Spleen (tissue), 11 donors: ENCODE measurements around the gene OLR1. TPM values are rescaled to one million over a fixed set of nuclear protein-coding genes. Genes with fewer than 3 reads are reported as not detected.

Experiments
- DNase-seq: peaks from one replicate; pipeline ENCODE4 v3.0.0-alpha.2; 2020
- H3K27ac ChIP-seq, 8 donors: fragments of 200-600 bp; sonication (generic) in 7 of 8; 1 replicate in 4 of 8; 2 replicates in 4 of 8; pipeline versions ENCODE4 v1.5.0 to v1.8.0; 2016 to 2021; ENCODE audit warnings: inconsistent platforms in 4 of 8, mild to moderate bottlenecking in 4 of 8, moderate library complexity in 1 of 8
- H3K27me3 ChIP-seq, 7 donors: fragments of 200-600 bp; sonication (generic) in 6 of 7; replicated peaks in 1 of 7; 1 replicate in 4 of 7; 2 replicates in 3 of 7; pipeline versions ENCODE4 v1.5.0 to v1.8.0; 2016 to 2021; ENCODE audit warnings: inconsistent platforms in 3 of 7, mild to moderate bottlenecking in 1 of 7
- H3K36me3 ChIP-seq, 6 donors: fragments of 200-600 bp; sonication (generic) in 5 of 6; 1 replicate in 4 of 6; 2 replicates in 2 of 6; pipeline versions ENCODE4 v1.5.0 to v1.8.0; 2016 to 2021; ENCODE audit warnings: inconsistent platforms in 2 of 6
- H3K4me1 ChIP-seq, 6 donors: fragments of 200-600 bp; sonication (generic) in 5 of 6; 1 replicate in 3 of 6; 2 replicates in 3 of 6; pipeline versions ENCODE4 v1.5.0 to v1.8.0; 2016 to 2021; ENCODE audit warnings: inconsistent platforms in 3 of 6
- H3K4me3 ChIP-seq, 8 donors: fragments of 200-600 bp; sonication (generic) in 7 of 8; 1 replicate in 4 of 8; 2 replicates in 4 of 8; pipeline versions ENCODE4 v1.5.0 to v1.8.0; 2016 to 2021; ENCODE audit warnings: inconsistent platforms in 4 of 8, mild to moderate bottlenecking in 4 of 8, moderate library complexity in 2 of 8
- H3K9me3 ChIP-seq, 8 donors: fragments of 200-600 bp; sonication (generic) in 7 of 8; 1 replicate in 4 of 8; 2 replicates in 4 of 8; pipeline versions ENCODE4 v1.5.0 to v1.8.0; 2016 to 2021; ENCODE audit warnings: inconsistent platforms in 4 of 8
- POLR2A ChIP-seq, 3 donors: fragments of 450-650 bp; IDR thresholded peaks; one replicate each; pipeline ENCODE4 v1.5.1; 2017; ENCODE audit warnings: antibody characterized with exemption in 3 of 3, mild to moderate bottlenecking in 1 of 3
- POLR2AphosphoS5 ChIP-seq, 3 donors: sonication (generic); formaldehyde crosslinking; IDR thresholded peaks; one replicate each; pipeline ENCODE4 v1.5.1; 2017; ENCODE audit warnings: antibody characterized with exemption in 3 of 3
- WGBS, 5 donors: extraction: QIAGEN DNeasy Blood & Tissue Kit in 3 of 5; methylation state at CpG; one replicate each; pipeline versions ENCODE4 v1.1.5 to v1.1.7; 2013 to 2018; 5-methylcytosine and 5-hydroxymethylcytosine counted together
- intact Hi-C: fragments of 100-400 bp; cut with DNase I; formaldehyde crosslinking; loops from one replicate; pipeline ENCODE4 v1.15.0; 2023; ENCODE audit warnings: low total_unique reads
- polyA plus RNA-seq, 3 donors: library from polyadenylated mRNA; stranded (reverse); fragments of 200-250 nt; gene quantifications; one replicate each; pipeline ENCODE4 v1.2.1, GENCODE V29; 2013
- total RNA-seq, 7 donors: library from RNA; depleted of rRNA in 3 of 7; stranded (reverse); fragments of >200 nt in 3 of 7; fragmentation: NEBNext Ultra II Directional in 4 of 7; extraction: Animal tissue kit (Norgen Biotek cat#: 25700) in 4 of 7; gene quantifications; one replicate each; pipeline versions ENCODE4 v1.1.0 to v1.2.1, GENCODE V29; 2016 to 2021
- TF ChIP-seq, protein P1 (sequence below), 11 experiments: fragments of 200-600 bp in 7 of 11; fragments of 450-650 bp in 4 of 11; sonication (generic) in 4 of 11; IDR thresholded peaks in 8 of 11; conservative IDR thresholded peaks in 3 of 11; 1 replicate in 7 of 11; 2 replicates in 4 of 11; pipeline versions ENCODE4 v1.4.0 to v1.8.0; 2016 to 2021; ENCODE audit warnings: antibody characterized with exemption in 11 of 11, inconsistent platforms in 4 of 11, mild to moderate bottlenecking in 1 of 11
- donor health status: healthy with polysubstance abuse.
- donor health status: DM: no; HTN: no; CAD: no; lungs with moderate emphysema.
- donor health status: DM: no; HTN: no; CAD: no.
- donor health status: Bipolar disorder and iron deficiency.
- donor health status: healthy.
- donor health status: DM: no; HTN: no; CAD: no.
- donor health status: DM: yes; HTN: yes; CAD: no.

Gene OLR1
- total and polyA plus RNA-seq, 10 donors: 0.09 to 10.5 (median 1.2) TPM; not detected in 3

DNA sequence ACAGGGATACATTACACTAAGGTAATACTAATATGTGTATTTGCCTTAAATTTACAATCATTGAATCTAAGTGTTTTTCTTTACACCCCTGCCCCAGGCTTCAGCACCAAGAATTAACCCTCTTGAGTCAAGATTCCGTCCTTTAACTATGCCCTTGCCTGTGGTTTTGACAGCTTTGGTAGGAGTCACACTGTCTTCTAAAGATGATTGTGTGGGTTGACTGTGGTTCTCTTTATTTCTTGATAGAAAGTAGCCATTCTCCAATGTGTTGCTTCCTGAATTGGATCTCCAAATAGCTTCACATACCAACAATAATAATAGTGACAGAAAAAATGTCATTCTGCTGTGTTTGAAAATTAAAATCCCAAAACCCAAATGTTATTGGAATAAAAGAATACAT lies 45.5 kb downstream of the OLR1 start:
- no peak for DNase-seq
- Histone ChIP-seq H3K9me3 (no peaks in the 10 kb centered on the region), H3K27ac (no peak overlapping the region), H3K27me3 (peaks cover 0 to 36% (median 0%) of the 10 kb centered on the region in 7 donors), H3K4me1 (peaks cover 0 to 49% (median 16%) of the 10 kb centered on the region in 6 donors), H3K36me3 (peaks cover 0 to 48% (median 0%) of the 10 kb centered on the region in 6 donors), H3K4me3 (no peak overlapping the region)
- no peak for TF ChIP-seq POLR2AphosphoS5 (IDR thresholded peaks at IDR 0.05)
- TF ChIP-seq POLR2A (IDR thresholded peaks at IDR 0.05): no peak
- TF ChIP-seq, protein P1, sequence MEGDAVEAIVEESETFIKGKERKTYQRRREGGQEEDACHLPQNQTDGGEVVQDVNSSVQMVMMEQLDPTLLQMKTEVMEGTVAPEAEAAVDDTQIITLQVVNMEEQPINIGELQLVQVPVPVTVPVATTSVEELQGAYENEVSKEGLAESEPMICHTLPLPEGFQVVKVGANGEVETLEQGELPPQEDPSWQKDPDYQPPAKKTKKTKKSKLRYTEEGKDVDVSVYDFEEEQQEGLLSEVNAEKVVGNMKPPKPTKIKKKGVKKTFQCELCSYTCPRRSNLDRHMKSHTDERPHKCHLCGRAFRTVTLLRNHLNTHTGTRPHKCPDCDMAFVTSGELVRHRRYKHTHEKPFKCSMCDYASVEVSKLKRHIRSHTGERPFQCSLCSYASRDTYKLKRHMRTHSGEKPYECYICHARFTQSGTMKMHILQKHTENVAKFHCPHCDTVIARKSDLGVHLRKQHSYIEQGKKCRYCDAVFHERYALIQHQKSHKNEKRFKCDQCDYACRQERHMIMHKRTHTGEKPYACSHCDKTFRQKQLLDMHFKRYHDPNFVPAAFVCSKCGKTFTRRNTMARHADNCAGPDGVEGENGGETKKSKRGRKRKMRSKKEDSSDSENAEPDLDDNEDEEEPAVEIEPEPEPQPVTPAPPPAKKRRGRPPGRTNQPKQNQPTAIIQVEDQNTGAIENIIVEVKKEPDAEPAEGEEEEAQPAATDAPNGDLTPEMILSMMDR (IDR thresholded peaks at IDR 0.05 in 8 of 11, conservative IDR thresholded peaks at IDR 0.05 in 3 of 11): no peak
- intact Hi-C loops: no loop called here
- 44 to 77% (median 61%) methylated on average over 1 of the region's 1 CpG for WGBS, 5 donors

DNA sequence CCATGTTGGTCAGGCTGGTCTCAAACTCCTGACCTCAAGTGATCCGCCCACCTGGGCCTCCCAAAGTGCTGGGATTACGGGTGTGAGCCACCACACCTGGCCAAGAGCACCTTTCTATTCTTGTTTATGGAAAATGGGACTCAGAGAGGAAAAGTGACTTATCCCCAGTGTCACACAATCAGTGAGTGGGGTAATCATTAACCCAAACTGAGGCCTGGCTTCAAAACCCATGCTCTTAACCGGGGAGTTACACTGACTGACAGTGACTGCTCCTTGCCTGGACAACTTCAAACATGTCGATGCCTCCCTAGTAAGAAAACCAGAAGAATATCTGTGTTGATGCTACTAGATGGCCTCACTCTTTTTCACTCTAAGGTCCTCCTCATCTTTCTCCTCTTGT lies 49.2 kb downstream of the OLR1 start:
- Histone ChIP-seq H3K36me3 (peaks cover 0 to 58% (median 0%) of the 10 kb centered on the region in 6 donors), H3K9me3 (no peaks in the 10 kb centered on the region), H3K27ac (peak overlapping the region in 2 of 8 donors; percentile 73 to 82), H3K27me3 (peaks cover 0 to 9% (median 0%) of the 10 kb centered on the region in 7 donors), H3K4me1 (peaks cover 0 to 35% (median 0%) of the 10 kb centered on the region in 6 donors), H3K4me3 (no peak overlapping the region)
- no peak for DNase-seq
- WGBS, 5 donors: 81 to 93% (median 90%) methylated on average over 4 of the region's 4 CpGs
- TF ChIP-seq, protein P1 (IDR thresholded peaks at IDR 0.05 in 8 of 11, conservative IDR thresholded peaks at IDR 0.05 in 3 of 11): no peak
- no peak for TF ChIP-seq POLR2A (IDR thresholded peaks at IDR 0.05)
- no peak for TF ChIP-seq POLR2AphosphoS5 (IDR thresholded peaks at IDR 0.05)
- intact Hi-C loops: no loop called here

DNA sequence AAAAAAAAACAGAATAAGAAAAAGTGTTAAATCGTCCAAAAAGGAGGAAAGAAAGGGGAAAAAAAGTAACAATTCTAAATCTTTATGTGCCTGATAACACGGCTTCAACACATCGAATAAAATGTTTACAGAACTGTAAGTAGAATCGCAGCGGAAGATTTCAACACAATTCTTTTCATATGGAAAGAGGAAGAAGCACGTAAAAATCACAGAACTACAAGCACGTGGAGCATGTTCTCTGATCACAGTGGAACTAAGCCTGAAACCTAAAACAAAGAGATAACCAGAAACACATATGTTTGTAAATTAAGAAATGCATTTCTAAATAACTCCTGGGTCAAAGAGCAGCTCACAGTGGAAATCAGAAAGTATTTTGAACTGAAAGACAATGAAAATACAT lies 50.7 kb downstream of the OLR1 start:
- TF ChIP-seq, protein P1 (IDR thresholded peaks at IDR 0.05 in 8 of 11, conservative IDR thresholded peaks at IDR 0.05 in 3 of 11): no peak
- no peak for TF ChIP-seq POLR2AphosphoS5 (IDR thresholded peaks at IDR 0.05)
- TF ChIP-seq POLR2A (IDR thresholded peaks at IDR 0.05): no peak
- Histone ChIP-seq H3K4me1 (peaks cover 0 to 22% (median 0%) of the 10 kb centered on the region in 6 donors), H3K36me3 (peaks cover 0 to 55% (median 0%) of the 10 kb centered on the region in 6 donors), H3K27ac (peak overlapping the region in 5 of 8 donors; percentile 20 to 82 (median 56)), H3K4me3 (peak overlapping the region in 1 of 8 donors; percentile 36), H3K27me3 (no peaks in the 10 kb centered on the region), H3K9me3 (no peaks in the 10 kb centered on the region)
- intact Hi-C loops: no loop called here
- WGBS, 5 donors: 30 to 54% (median 41%) methylated on average over 7 of the region's 7 CpGs
- no peak for DNase-seq

DNA sequence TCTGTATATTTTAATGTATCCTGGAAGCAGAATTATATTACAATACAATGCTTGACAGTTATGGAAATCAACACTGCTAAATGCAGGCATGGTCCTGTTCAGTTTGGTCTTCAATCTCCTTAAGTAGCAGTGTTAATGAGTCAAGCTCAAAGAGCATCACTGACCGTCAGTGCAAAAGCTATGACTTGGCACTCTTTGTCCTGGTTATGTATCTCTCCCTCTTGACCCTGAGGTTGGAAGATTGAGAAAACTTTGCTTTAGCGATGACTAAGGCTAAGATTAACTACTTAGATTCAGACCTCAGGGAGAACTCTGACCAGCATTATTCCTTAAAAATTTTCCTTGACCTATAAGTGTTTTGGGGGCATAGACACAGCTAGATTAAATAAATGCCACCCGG lies 52.9 kb downstream of the OLR1 start:
- Histone ChIP-seq H3K36me3 (peaks cover 0 to 51% (median 0%) of the 10 kb centered on the region in 6 donors), H3K9me3 (no peaks in the 10 kb centered on the region), H3K27ac (no peak overlapping the region), H3K27me3 (no peaks in the 10 kb centered on the region), H3K4me3 (no peak overlapping the region), H3K4me1 (peaks cover 0 to 22% (median 0%) of the 10 kb centered on the region in 6 donors)
- WGBS, 5 donors: 74 to 85% (median 81%) methylated on average over 3 of the region's 3 CpGs
- no peak for TF ChIP-seq POLR2AphosphoS5 (IDR thresholded peaks at IDR 0.05)
- no peak for TF ChIP-seq POLR2A (IDR thresholded peaks at IDR 0.05)
- TF ChIP-seq, protein P1 (IDR thresholded peaks at IDR 0.05 in 8 of 11, conservative IDR thresholded peaks at IDR 0.05 in 3 of 11): no peak
- DNase-seq: no peak
- intact Hi-C loops: no loop called here
